Skin of body (tissue), 2 donors: ENCODE data around the gene FGGY. TPM values are rescaled to one million over a fixed set of nuclear protein-coding genes. Genes with fewer than 3 reads are reported as not detected.

Experiments
- DNase-seq: peaks from one replicate; lab custom pipeline; 2025; lab: John Stamatoyannopoulos, UW
- total RNA-seq: library from RNA; depleted of rRNA; stranded (reverse); fragments of >200 nt; gene quantifications from one replicate; pipeline ENCODE4 v1.2.3, GENCODE V29; 2014

The FGGY gene
- total RNA-seq, 1 donor from 2014 or later, result 24.9 TPM

DNA sequence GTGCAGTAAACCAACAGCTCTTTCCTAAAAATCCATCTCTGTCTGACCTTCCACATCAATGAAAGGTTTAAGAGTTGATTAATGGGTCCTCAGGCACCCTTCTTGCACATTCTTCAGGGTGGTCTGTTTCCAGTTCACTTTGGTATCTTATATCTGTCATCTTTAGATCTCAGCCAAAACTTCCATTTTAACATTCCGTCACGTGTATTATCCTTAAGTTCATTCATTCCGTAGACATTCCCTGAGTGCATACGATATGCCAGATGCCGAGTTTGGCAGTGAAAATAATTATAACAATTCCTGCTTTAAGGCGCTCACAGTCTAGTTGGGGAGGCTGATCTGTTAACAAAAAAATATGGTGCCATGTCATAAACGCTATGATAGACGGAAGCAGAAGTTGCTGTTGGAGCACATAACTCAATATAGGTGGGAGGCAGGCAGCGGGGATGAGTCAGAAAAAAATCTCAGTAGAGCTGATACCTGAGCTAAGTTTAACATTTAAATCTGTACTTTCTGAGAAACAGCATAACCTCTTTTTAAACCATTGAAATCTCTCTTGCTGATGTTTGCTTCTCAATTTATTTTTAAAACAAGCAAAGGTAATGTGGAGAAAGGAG, 458.3 kb downstream of the FGGY start:
- DNase-seq, result peak; percentile 81

DNA sequence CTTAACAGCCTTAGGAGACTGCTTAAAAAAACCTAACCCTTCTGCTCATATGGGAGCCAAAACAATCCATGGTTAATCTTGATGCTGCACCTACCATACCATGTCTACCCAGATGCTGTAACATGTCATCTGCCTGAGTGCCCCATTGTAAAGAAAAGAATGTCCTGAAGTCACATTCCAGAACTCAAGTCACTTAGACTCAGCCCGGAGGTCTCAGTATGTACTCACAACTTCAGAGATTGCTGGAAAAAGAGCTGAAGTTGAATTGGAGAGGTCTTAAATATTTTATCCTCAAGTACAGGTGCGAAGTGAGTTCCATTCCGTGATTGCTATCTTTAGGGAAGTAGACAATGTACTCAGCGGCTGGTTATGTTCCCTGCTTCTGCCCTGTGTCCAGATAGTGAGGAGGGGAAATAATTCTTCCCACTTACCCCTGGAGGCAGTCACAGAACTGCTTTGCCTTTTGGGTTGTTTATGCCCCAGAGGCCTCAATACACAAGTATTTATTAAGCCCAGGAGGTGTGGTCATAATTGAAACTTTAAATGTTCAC, 460.4 kb downstream of the FGGY start:
- no peak for DNase-seq

DNA sequence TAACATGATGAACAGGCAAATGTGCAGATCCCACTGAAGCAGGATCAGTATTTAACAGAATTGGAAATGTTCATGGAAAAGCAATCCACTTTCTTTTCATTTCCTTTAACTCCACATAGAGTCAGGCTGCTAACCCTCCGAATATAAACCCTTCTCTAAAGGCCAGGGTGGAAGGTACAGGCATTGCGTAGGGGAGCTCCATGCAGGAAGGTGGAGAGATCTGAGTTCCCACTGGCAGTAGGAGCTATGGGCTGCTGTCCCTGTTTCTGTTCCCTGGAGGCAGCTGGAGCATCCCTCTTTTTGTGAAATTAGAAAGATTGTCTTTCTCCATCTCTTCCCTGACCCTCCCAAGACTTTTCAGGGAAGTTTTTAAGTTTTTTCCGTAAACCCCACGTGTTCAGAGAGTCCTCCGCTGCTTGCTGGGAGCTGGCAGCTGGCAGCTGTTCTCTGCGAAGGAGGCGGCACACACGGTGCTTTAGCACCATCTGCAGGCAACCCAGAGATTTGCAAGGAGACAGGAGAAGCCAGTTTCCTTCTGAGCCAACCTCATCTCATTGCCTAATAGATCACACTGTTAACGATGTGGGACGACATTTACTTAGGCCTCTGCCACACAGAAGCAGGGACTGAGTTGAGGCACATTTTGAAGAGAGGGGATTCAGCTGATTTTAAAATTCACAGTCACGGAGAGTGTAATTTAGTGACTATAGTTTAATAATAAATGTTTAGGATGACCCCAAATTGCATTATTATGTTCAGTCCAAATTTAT, 462.4 kb downstream of the FGGY start:
- peak; percentile 87 for DNase-seq

DNA sequence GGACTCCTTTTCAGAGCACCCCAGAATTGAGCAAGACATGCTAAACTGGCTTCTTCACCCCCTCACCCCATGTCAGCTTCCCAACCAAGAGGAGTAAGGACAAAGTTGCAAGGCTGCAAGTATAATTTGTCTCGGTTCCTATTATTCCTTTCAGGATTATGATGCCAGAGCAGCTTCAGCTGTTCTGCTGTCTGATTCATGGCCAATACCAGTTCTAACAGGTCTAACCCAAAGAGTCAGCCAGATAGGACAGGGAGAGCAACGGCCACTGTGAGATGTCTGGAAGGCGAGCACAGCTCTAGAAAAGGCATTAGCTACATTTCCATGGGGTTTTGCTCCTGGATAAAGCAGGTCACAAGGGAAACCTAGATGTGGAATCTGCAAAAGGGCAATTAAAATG, 464.5 kb downstream of the FGGY start:
- DNase-seq, result no peak

DNA sequence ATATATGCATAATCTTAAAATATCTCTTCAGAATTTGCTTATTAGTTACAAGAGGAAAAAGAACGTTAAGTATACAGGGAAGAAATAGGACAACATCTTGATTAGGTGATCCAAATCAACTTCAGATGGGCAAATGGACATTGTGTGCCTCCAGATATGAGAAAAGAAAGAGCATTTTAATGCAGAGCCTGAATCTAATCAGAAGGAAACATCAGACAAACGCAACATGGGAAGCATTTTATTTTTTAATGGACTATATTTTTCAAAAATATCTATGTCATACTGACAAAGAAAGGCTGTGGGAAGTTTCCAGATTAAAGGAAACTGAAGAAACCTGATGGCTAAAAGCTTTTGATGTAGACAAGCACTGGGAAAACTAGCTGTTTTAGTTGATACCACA, 466.5 kb downstream of the FGGY start:
- DNase-seq, result no peak

DNA sequence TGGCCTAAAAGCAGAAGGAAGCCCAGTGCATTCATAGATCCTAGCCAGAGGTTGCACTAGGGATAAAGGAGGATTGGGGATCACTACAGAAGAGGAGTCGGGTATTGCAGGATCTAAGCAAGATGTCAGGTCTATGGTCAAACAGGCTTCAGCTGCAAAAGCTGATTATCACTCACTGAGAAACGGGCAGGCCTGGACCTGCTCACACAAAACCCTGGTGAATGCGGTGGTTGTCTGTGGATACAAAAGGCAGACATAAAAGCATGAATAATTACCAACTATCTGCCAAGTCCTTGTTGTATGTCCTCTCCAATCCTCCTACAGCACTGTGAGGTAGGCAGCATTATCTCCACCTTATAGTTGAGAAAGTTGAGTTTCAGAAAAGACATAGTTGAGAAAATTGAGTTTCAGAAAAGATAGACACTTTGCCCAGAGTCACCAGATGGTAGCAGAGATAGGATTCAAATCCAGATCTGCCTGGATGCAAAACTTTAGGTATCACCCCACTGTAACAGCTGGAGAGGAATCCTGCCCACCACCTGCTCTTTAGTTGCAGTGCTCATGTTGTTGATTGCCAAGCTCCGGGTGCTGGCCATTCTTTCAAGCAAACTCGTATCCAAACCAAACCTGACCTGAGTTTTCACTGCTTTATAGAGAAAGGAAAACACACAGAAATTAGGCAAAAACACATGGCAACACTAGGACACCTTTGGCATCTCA, 468.3 kb downstream of the FGGY start:
- DNase-seq, result no peak

DNA sequence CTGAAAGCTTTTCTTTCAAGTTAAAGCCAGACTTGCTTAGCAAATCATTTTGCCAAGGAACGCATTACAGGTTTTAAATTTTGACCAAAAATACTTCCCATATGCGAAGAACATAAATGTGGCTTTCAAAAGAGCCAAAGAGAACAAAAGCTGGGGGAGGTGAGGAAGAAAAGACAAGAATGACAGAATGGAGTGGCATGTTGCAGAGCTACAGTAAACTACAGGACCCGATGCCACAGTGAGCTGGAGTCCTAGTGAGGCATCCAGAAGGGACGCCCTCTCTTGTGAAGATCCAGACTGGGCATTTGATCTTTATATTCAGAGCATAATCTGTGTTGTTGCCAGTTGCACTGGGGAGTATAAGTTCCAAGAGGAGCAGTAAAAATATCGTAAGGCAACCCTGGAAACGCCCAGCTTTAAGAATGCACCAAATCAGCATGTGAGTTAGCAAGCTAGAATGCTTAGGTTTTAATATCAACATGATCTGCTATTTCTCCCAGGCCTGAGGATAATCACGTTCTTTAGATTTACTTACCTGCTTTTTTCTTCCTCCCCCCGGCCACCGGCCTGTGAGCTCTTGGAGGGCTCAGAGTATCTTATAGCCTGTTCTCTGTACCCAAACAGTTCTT, 469.4 kb downstream of the FGGY start:
- DNase-seq, result no peak

DNA sequence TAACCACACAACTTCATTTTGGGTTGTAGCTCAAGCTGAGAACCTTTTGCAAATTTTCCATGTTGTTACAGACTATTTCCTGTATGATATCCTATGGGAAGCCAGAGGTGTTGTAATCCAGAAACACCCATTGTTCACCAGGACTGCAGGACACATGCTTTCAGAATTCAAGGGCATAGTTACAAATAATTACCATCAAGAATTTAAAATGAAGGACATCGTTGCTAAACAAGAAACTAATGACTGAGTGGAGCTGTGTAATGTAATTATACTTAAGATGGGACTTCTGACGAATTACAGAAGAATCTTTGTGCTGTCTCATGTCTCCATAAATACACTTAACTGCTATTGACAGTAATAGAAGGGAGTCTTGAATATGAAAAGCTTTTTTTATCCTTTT, 470.2 kb downstream of the FGGY start:
- DNase-seq, result peak; percentile 50

DNA sequence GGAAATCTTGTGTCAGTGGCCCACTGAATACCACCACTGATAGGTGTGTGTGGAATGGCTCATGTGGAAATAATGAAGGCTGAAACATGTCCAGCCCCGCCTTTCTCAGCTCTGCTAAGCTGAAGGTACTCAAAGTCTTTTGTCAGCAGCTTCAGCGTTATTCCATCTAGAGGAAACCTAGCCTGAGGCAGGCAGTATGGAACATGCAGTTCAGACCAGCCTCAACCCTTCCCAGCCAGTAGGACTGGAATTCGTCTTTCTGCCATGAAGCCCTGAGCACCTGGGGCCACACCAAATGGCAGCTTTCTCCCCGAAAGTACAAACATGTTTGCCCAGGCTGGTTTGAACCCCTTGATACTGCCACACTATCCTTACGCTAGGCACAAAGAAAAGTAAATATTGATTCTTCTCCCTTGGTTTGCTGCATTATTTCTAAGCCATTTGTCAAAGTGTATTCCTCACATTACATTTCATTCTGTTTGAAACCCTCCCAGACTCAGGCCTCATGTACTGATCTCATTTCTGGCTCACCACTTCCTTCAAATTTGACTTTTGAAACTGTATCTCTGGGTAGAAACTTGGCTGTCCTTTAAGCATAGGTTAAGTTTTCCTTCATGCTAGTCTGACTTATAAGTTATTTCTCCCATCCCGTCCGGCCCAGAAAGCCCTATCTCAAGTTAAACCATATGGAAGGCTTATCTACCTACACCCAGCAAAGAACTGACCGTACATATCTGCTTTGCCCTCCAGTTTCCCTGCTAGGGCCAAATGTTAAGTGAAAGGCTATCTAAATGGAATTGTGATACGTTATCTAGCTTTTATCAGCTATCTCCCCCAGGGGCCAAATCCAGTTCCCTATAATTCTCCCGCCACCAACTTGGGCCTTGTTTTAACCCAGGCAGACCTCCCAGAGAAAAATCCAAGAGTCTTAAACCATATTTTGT, 472.2 kb downstream of the FGGY start:
- DNase-seq, result no peak

DNA sequence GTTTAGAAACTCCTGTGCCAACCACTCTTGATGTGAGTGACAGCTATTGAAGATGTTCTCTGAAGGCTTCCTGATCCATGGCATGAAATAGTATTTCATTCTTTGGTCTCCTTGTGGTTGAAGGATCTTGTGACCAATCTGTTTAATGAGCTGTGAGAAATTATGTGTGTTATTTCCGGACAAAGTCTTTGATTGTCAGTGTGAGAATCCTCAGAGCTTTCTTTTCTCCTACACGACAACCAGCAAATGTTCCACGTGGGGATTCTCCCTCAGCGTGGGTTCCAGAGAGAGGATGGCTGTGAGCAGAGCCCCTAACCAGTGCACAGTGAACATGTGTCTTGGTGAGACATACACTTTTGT, 472.8 kb downstream of the FGGY start:
- no peak for DNase-seq

DNA sequence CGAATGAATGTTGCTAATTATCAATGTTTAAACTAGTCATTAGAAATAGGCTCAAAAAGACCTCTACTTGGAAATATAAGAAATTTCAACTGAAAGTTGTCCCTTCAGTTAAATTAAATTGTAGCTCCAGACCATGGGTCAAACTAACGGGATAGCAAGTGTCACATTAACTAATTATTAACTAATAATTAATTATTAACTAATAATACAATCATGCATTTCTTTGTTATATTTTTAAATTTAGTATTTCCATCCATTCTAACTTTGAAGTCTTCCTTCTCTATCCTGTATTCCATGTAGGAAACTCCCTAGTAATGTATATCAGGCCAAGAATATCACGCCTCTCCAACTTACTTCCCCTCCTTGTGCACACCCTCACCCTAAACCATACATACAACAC, 474.5 kb downstream of the FGGY start:
- DNase-seq, result no peak

DNA sequence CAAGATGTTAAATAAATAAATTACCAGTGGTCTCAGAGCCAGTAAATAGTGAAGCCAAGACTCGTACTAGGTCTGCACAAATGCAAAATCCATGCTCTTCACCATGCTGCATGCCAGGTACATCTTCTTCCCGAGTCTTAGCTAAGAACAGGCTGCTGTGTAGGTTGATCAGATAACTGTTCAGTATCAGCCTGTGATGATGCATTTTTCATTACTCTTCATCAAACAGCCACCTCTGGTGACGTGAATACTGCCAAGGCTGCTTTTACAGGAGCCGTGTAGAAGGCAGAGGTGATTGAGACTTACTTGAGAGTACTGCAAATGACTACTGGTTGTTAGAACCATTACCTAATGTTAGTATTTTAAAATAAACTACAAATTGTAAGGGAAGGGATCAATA, 478.6 kb downstream of the FGGY start:
- no peak for DNase-seq

DNA sequence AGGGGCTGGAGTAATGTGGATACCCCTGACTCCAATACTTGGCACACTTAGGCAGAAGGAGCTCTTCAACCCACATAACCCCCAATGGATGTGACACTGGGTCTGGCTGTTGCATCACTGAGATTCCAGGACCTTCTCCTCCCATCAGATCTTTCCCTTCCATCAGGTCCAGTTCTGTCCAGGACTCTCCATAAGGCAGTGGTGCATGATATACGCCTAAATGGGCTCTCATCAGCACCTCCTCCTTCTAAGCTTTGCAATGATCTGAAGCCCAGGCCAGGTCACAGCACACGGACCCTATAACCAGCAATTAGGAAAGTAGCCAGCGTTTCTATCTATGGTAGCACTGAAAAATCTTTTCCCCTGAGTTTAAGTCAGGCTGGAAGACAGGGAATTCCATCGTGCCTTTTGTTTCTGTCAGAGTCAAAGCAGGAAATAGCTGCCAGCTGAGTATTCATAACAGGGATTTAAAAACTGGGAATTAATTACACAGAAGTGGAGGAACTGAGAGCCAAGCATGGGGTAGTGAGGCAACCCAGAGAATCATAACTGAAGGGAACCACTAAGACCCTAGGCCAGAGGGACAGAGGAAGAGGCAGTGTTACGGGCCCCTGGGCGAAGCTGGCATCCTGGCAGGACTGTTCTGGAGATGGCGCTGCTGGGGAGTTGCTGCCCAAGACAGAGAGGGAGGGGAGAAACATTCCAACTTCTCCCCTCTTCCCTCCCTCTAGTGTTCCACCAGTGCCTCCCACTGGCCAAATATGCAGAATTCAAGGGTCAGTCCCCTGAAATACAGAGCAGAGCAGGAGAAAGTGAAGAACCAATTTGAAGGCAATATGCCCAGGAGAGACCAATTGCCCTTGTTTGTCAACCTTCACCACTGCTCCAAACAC, 480.3 kb downstream of the FGGY start:
- no peak for DNase-seq

DNA sequence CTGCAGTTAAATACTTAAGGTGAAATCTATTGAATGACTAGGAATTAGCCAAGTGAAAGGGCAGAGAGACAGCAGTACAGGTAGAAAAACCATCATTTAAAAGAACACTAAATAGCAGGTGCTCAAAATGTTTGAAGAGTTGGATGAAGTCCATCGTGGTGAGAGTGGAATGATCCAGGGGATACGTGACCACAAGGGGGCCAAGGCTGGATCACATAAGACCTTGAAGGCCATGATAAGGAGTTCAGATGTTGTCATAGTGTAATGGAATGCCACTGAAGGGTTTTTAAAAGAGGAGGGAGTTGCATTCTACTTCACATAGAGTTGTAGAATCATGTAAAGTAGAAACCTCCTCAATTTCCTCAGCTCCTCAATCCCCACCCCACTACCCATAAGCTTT, 483.1 kb downstream of the FGGY start:
- DNase-seq, result no peak

DNA sequence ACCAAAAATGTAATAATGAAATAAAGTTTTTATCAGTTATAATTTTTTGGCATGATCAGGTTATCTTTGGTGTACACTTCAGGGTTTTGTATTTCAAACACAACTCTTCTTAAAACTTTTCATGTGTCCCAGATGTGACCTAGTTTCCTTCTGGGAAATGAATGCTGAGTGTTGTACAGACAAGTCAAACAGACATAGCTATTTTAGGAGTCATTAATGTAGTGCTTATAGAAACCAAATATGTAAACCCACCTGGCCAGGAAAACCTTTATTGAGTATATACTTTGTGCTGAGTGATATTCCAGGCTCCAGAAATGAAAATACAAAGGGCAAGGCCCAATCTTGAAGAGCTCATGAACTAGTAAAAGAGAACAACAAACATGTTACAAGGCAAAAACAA, 491.9 kb downstream of the FGGY start:
- no peak for DNase-seq

DNA sequence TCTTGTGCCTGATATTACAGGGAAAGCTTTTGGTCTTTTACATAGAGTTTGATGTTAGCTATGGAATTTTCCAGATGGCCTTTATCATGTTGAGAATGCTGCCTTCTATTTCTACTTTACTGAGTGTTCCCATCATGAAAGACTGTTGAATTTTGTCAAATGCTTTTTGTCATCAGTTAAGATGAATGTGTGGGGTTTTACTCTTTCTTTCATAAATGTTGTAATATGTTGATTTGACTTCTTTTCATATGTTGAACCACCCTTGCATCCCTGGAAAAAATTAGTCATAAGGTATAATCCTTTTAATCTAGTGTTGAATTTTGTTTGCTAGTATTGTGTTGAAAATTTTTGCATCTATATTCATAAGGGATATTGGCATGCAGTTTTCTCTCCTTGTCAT, 501.7 kb downstream of the FGGY start:
- no peak for DNase-seq

DNA sequence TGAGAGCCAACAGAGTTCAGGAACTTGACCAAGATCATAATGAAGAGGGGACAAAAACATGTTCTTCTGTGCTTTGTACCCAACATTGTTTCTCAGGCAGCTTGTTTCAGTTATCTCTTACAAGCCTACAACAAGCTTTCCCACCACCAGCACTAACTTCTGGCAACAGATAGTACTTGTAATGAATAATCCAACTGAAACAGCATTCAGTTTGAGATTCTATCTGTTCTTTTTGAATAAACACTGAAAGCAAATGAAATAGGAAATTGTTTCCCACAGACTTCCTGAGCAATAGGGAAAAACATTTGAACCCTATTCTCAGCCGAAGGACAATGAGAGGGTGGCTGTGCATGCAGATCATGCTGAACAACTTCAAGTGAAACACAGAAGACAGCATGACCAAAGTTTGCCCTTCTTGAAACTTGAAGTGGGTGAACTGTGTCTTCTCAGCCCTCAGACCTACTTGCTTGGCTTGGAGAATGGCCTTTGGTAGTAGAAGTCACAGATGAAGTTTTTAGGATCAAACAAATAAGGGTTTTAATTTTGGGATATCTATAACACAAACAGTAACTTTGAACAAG, 506.7 kb downstream of the FGGY start:
- no peak for DNase-seq

DNA sequence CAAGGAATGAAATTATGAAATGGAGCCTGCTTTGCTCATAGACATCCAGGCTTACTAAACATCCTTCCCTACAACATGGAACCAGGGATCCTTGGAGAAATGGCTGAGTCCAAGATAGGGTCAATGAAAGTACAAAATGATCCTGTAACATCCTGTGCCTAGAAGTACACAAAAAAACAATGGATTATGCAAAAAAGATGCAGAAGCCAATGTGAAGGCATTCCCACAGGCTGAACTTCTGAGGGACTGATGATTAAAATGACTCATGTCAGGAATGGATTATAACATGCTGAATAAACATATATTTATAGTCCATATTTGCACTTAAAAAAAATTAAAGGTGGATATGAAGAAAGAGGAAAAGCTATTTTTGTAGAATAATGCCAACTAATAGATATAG, 507.4 kb downstream of the FGGY start:
- DNase-seq, result no peak

DNA sequence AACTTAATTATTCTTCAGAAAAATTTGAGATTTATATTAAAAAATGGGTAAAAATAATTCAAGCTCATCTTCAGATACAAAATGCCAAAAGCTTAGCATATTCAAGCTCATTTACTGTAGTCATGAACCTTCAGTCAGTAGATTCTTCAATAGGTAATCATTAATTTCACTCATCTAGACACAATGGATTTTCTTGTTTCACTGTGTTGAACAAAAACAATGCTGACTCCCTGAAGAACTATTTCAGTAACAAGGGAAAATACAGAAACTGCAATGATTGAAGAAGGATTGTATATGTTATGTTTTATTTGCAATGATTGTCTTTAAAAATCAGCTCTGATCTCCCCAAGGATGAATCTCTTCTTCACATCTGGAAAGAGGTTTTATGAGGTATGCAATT, 508.7 kb downstream of the FGGY start:
- DNase-seq, result no peak
